Stimulated activated CD4-positive, alpha-beta T cell treated with anti-CD3 and anti-CD28 coated beads, TNF-alpha, amount 100 ng/mL, for 48 hours (primary cell): Measurements from ENCODE around the gene GMDS.

Source experiments
- DNase-seq, 3 donors: peaks; one replicate each; pipeline ENCODE4 v3.0.0-alpha.2; 2020; ENCODE audit warnings: low read depth in 3 of 3

The GMDS gene

DNA sequence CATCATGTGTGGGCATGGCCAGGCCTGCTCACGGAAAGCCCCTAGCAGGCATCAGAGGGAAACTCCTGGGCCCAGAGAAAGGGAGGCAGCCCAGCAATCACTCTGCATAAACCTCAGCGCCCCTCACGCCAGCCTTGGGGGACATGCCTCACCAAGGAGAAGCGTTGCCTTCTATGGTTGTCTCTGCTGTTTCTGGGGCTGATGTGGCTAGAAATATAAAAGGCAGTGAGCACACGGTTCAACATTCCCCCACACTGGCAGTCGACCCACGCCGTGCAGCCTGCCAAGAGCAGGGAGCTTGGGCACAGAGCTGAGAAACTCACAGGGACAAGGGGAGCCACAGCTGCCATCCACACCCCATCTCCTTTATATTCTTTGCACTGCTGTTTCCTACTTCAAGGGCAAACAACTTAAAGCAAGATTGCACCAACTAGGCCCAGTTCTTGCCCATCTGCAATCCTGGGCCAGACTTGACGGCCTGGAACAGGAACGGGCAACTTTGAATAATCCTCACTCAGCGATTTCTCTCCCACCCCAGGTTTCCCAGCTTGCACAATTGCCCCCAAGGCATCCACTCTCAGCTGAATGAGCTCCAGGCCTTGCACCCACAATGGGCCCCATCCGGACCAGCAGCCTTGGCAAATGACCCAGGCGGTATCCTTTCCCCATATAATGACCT is 671.2 kb downstream of the GMDS start:
- no peak for DNase-seq
